Gastrocnemius medialis (tissue), 4 donors: ENCODE results near the gene VPS8.

Experiments used
- CTCF ChIP-seq, 5 experiments: fragments of 450-650 bp in 3 of 5; fragments of 200-600 bp in 2 of 5; sonication (generic) in 2 of 5; IDR thresholded peaks in 4 of 5; conservative IDR thresholded peaks in 1 of 5; 1 replicate in 4 of 5; 2 replicates in 1 of 5; pipeline ENCODE4 v1.5.1; 2016 to 2019; ENCODE audit warnings: antibody characterized with exemption in 5 of 5, mild to moderate bottlenecking in 3 of 5, moderate library complexity in 3 of 5
- POLR2A ChIP-seq, 2 donors: fragments of 450-650 bp; IDR thresholded peaks; one replicate each; pipeline ENCODE4 v1.6.1; 2017; ENCODE audit warnings: antibody characterized with exemption in 2 of 2, mild to moderate bottlenecking in 2 of 2, moderate library complexity in 2 of 2

GRCh38 chr3:184795522-184796190 is 16.3 kb upstream of the VPS8 start:
- TF ChIP-seq CTCF (IDR thresholded peaks at IDR 0.05 in 4 of 5, conservative IDR thresholded peaks at IDR 0.05 in 1 of 5) (no peak), POLR2A (IDR thresholded peaks at IDR 0.05) (no peak)
